SJSA1 (cell line): ENCODE data around the gene NIT2. TPM values are rescaled to one million over a fixed set of nuclear protein-coding genes. Genes with fewer than 3 reads are reported as not detected.

Experiments used
- DNase-seq, 2 experiments: peaks; one replicate each; pipeline ENCODE4 v3.0.0-alpha.2; 2015 to 2020; ENCODE audit warnings: low spot score in 2 of 2, low read depth in 1 of 2
- H3K27ac ChIP-seq: fragments of 250-450 bp; sonication (Bioruptor Pico); 2 replicates; pipeline ENCODE4 v1.5.1; 2020; ENCODE audit warnings: mild to moderate bottlenecking, moderate library complexity
- H3K27me3 ChIP-seq: fragments of 250-450 bp; sonication (Bioruptor Pico); replicated peaks from 2 replicates; pipeline ENCODE4 v1.5.1; 2020; ENCODE audit warnings: mild to moderate bottlenecking, moderate library complexity
- H3K36me3 ChIP-seq: fragments of 250-450 bp; sonication (Bioruptor Pico); 2 replicates; pipeline ENCODE4 v1.5.1; 2020; ENCODE audit warnings: mild to moderate bottlenecking
- H3K4me1 ChIP-seq: fragments of 250-450 bp; sonication (Bioruptor Pico); replicated peaks from 2 replicates; pipeline ENCODE4 v1.6.1; 2021; ENCODE audit warnings: mild to moderate bottlenecking
- H3K4me3 ChIP-seq: fragments of 250-450 bp; sonication (Bioruptor Pico); 2 replicates; pipeline ENCODE4 v1.5.1; 2020; ENCODE audit warnings: mild to moderate bottlenecking
- H3K9me3 ChIP-seq: fragments of 250-450 bp; sonication (Bioruptor Pico); replicated peaks from 2 replicates; pipeline ENCODE4 v1.5.1; 2020; ENCODE audit warnings: mild to moderate bottlenecking
- total RNA-seq: library from RNA; depleted of rRNA; stranded (reverse); fragments of >200 nt; shearing (Covaris generic); gene quantifications from 2 replicates; pipeline ENCODE4 v1.2.3, GENCODE V29; 2014; rRNA removed

The NIT2 gene
- total RNA-seq = 32.5 and 34.2 TPM in 2 replicates

GRCh38 chr3:100334488-100335351 lies at the start of gene NIT2:
NIT2 (plus strand) TSS chr3:100334757; CDS start chr3:100334792, 35 bp downstream.
- peak; percentile 72 to 76 for DNase-seq
- H3K27ac ChIP-seq = peak within 1 kb of the TSS; percentile 50
- no peaks in the 10 kb centered on the region for H3K27me3 ChIP-seq
- no peaks in the 10 kb centered on the region for H3K9me3 ChIP-seq
- H3K4me1 ChIP-seq = peaks cover 9% of the 10 kb centered on the region
- peaks cover 13% of the 10 kb centered on the region for H3K36me3 ChIP-seq
- peak within 1 kb of the TSS; percentile 91 for H3K4me3 ChIP-seq

GRCh38 chr3:100288288-100288894 lies 46.2 kb upstream of the NIT2 start:
- no peaks in the 10 kb centered on the region for H3K9me3 ChIP-seq
- peaks cover 27% of the 10 kb centered on the region for H3K36me3 ChIP-seq
- H3K4me1 ChIP-seq = no peaks in the 10 kb centered on the region
- no peaks in the 10 kb centered on the region for H3K27me3 ChIP-seq
- no peak for DNase-seq
- H3K4me3 ChIP-seq = no peak overlapping the region
- H3K27ac ChIP-seq = no peak overlapping the region

- Histone ChIP-seq H3K9me3 (no peaks in the 10 kb centered on the region), H3K4me1 (no peaks in the 10 kb centered on the region), H3K27ac (no peak overlapping the region), H3K36me3 (peaks cover 24% of the 10 kb centered on the region), H3K27me3 (no peaks in the 10 kb centered on the region), H3K4me3 (no peak overlapping the region)
- DNase-seq = no peak
These were observed 45.2 kb upstream of the NIT2 start for GRCh38 chr3:100289339-100289738.

GRCh38 chr3:100295089-100295488 lies 39.5 kb upstream of the NIT2 start:
- Histone ChIP-seq H3K4me3 (no peak overlapping the region), H3K4me1 (no peaks in the 10 kb centered on the region), H3K27ac (no peak overlapping the region), H3K36me3 (peaks cover 50% of the 10 kb centered on the region), H3K27me3 (no peaks in the 10 kb centered on the region), H3K9me3 (no peaks in the 10 kb centered on the region)
- DNase-seq = no peak

GRCh38 chr3:100297784-100298183 lies 36.8 kb upstream of the NIT2 start:
- no peak overlapping the region for H3K4me3 ChIP-seq
- H3K36me3 ChIP-seq = peaks cover 46% of the 10 kb centered on the region
- DNase-seq = no peak
- H3K27ac ChIP-seq = no peak overlapping the region
- H3K27me3 ChIP-seq = no peaks in the 10 kb centered on the region
- no peaks in the 10 kb centered on the region for H3K4me1 ChIP-seq
- H3K9me3 ChIP-seq = no peaks in the 10 kb centered on the region

GRCh38 chr3:100299016-100299415 lies 35.5 kb upstream of the NIT2 start:
- DNase-seq = no peak
- no peaks in the 10 kb centered on the region for H3K9me3 ChIP-seq
- no peaks in the 10 kb centered on the region for H3K27me3 ChIP-seq
- H3K36me3 ChIP-seq = peaks cover 46% of the 10 kb centered on the region
- no peak overlapping the region for H3K27ac ChIP-seq
- H3K4me3 ChIP-seq = no peak overlapping the region
- H3K4me1 ChIP-seq = no peaks in the 10 kb centered on the region

GRCh38 chr3:100306695-100307094 lies 27.9 kb upstream of the NIT2 start:
- Histone ChIP-seq H3K27ac (no peak overlapping the region), H3K4me3 (no peak overlapping the region), H3K36me3 (peaks cover 29% of the 10 kb centered on the region), H3K4me1 (no peaks in the 10 kb centered on the region), H3K27me3 (no peaks in the 10 kb centered on the region), H3K9me3 (no peaks in the 10 kb centered on the region)
- DNase-seq = no peak

- Histone ChIP-seq H3K9me3 (no peaks in the 10 kb centered on the region), H3K4me1 (no peaks in the 10 kb centered on the region), H3K27ac (no peak overlapping the region), H3K4me3 (no peak overlapping the region), H3K27me3 (no peaks in the 10 kb centered on the region), H3K36me3 (peaks cover 15% of the 10 kb centered on the region)
- no peak for DNase-seq
These were observed 24.1 kb upstream of the NIT2 start for GRCh38 chr3:100310355-100310965.

- Histone ChIP-seq H3K36me3 (peaks cover 16% of the 10 kb centered on the region), H3K27me3 (no peaks in the 10 kb centered on the region), H3K9me3 (no peaks in the 10 kb centered on the region), H3K27ac (no peak overlapping the region), H3K4me1 (no peaks in the 10 kb centered on the region), H3K4me3 (no peak overlapping the region)
- DNase-seq = no peak
These were observed 23.5 kb upstream of the NIT2 start for GRCh38 chr3:100311011-100311410.

GRCh38 chr3:100316641-100317069 lies 17.9 kb upstream of the NIT2 start:
- Histone ChIP-seq H3K4me3 (no peak overlapping the region), H3K4me1 (no peaks in the 10 kb centered on the region), H3K9me3 (no peaks in the 10 kb centered on the region), H3K27ac (no peak overlapping the region), H3K36me3 (peaks cover 30% of the 10 kb centered on the region), H3K27me3 (no peaks in the 10 kb centered on the region)
- DNase-seq = peak in 1 of 2 experiments; percentile 41

GRCh38 chr3:100317912-100318311 lies 16.6 kb upstream of the NIT2 start:
- no peaks in the 10 kb centered on the region for H3K4me1 ChIP-seq
- H3K4me3 ChIP-seq = no peak overlapping the region

GRCh38 chr3:100319951-100320350 lies 14.6 kb upstream of the NIT2 start:
- H3K27me3 ChIP-seq = no peaks in the 10 kb centered on the region
- no peak overlapping the region for H3K27ac ChIP-seq
- peaks cover 39% of the 10 kb centered on the region for H3K36me3 ChIP-seq
- H3K9me3 ChIP-seq = no peaks in the 10 kb centered on the region
- no peak for DNase-seq
- H3K4me3 ChIP-seq = no peak overlapping the region
- H3K4me1 ChIP-seq = no peaks in the 10 kb centered on the region

More at GRCh38 chr3:100317912-100318311, 16.6 kb upstream of the NIT2 start:
- DNase-seq = no peak
- H3K36me3 ChIP-seq = peaks cover 32% of the 10 kb centered on the region
- H3K9me3 ChIP-seq = no peaks in the 10 kb centered on the region
- H3K27me3 ChIP-seq = no peaks in the 10 kb centered on the region
- H3K27ac ChIP-seq = no peak overlapping the region

- Histone ChIP-seq H3K4me3 (no peak overlapping the region), H3K27me3 (no peaks in the 10 kb centered on the region), H3K4me1 (no peaks in the 10 kb centered on the region), H3K27ac (no peak overlapping the region), H3K9me3 (no peaks in the 10 kb centered on the region), H3K36me3 (peaks cover 46% of the 10 kb centered on the region)
- DNase-seq = no peak
These were observed 10.5 kb upstream of the NIT2 start for GRCh38 chr3:100324044-100324443.

GRCh38 chr3:100325827-100326226 lies 8.7 kb upstream of the NIT2 start:
- Histone ChIP-seq H3K9me3 (no peaks in the 10 kb centered on the region), H3K4me1 (no peaks in the 10 kb centered on the region), H3K36me3 (peaks cover 33% of the 10 kb centered on the region), H3K27me3 (no peaks in the 10 kb centered on the region), H3K4me3 (no peak overlapping the region), H3K27ac (no peak overlapping the region)
- DNase-seq = no peak
